OCI-LY1 (cell line): Measurements from ENCODE around the gene SMIM33.
"Not testable (repeated sequence)": the region's sequence is repeated elsewhere in the genome, so short reads cannot be mapped to it uniquely, and the experiment has no call there.

Source experiments
- EZH2 ChIP-seq: fragments of 200-600 bp; sonication (generic), shearing (Covaris generic); IDR thresholded peaks from 2 replicates; pipeline ENCODE4 v1.8.0; 2017; ENCODE audit warnings: borderline replicate concordance, mixed run types, mild to moderate bottlenecking, antibody characterized with exemption, low read length, moderate library complexity, mixed read lengths
- TF ChIP-seq, protein P1 (sequence below): fragments of 200-600 bp; sonication (generic), shearing (Covaris generic); IDR thresholded peaks from 2 replicates; pipeline ENCODE4 v1.5.1; 2017; ENCODE audit warnings: mild to moderate bottlenecking, antibody characterized with exemption, low read length, moderate library complexity, mixed read lengths

DNA sequence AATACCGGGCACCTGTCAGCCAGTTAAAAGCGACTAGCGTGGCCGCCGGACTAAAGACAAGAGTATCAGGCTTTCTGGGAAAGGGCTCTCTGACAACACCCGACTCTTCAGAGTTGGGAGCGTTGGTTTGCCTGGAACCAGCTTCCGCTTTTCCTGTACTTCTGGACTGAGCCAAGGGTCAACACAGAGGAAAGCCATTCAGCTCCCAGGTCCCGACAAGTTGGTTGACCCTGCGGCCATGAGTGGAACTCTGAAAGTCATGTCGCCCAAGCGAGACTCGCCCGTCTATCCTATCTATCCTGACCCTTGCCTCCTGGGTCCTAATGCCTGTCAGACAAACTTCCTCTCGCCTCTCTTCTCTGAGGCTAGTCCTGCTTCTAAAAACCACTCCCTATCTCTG, 33.1 kb downstream of the SMIM33 start:
- TF ChIP-seq, protein P1, sequence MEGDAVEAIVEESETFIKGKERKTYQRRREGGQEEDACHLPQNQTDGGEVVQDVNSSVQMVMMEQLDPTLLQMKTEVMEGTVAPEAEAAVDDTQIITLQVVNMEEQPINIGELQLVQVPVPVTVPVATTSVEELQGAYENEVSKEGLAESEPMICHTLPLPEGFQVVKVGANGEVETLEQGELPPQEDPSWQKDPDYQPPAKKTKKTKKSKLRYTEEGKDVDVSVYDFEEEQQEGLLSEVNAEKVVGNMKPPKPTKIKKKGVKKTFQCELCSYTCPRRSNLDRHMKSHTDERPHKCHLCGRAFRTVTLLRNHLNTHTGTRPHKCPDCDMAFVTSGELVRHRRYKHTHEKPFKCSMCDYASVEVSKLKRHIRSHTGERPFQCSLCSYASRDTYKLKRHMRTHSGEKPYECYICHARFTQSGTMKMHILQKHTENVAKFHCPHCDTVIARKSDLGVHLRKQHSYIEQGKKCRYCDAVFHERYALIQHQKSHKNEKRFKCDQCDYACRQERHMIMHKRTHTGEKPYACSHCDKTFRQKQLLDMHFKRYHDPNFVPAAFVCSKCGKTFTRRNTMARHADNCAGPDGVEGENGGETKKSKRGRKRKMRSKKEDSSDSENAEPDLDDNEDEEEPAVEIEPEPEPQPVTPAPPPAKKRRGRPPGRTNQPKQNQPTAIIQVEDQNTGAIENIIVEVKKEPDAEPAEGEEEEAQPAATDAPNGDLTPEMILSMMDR, result not testable (repeated sequence)
- TF ChIP-seq EZH2, result not testable (repeated sequence)
